Endothelial cell of umbilical vein (primary cell): Measurements from ENCODE around the gene STXBP5L.

Source experiments
- EZH2 ChIP-seq: IDR thresholded peaks from 2 replicates; pipeline ENCODE4 v1.6.1; 2012; ENCODE audit warnings: borderline replicate concordance, low read depth, mild to moderate bottlenecking, moderate library complexity, low read length, inconsistent platforms; ENCODE audit not compliant: severe bottlenecking
- JUN ChIP-seq: IDR thresholded peaks from 2 replicates; pipeline ENCODE4 v1.6.1; 2011; ENCODE audit warnings: borderline replicate concordance, low read depth; ENCODE audit not compliant: insufficient read length, insufficient read depth
- MYC ChIP-seq: IDR thresholded peaks from one replicate; pipeline ENCODE4 v1.6.1; 2011; ENCODE audit warnings: mild to moderate bottlenecking, low read depth, low read length
- TF ChIP-seq, protein P1 (sequence below), 2 donors: IDR thresholded peaks; 1 replicate in 1 of 2; 2 replicates in 1 of 2; pipeline ENCODE4 v1.5.1; 2011; ENCODE audit warnings: low read length in 2 of 2, mild to moderate bottlenecking in 2 of 2, moderate library complexity in 2 of 2, control low read depth in 1 of 2, inconsistent platforms in 1 of 2, low read depth in 1 of 2; ENCODE audit not compliant: insufficient read depth in 1 of 2; ENCODE audit errors: extremely low read depth in 1 of 2
- TF ChIP-seq, protein P2 (sequence below): IDR thresholded peaks from 2 replicates; pipeline ENCODE4 v1.6.1; 2011; ENCODE audit not compliant: insufficient read depth, insufficient read length

DNA sequence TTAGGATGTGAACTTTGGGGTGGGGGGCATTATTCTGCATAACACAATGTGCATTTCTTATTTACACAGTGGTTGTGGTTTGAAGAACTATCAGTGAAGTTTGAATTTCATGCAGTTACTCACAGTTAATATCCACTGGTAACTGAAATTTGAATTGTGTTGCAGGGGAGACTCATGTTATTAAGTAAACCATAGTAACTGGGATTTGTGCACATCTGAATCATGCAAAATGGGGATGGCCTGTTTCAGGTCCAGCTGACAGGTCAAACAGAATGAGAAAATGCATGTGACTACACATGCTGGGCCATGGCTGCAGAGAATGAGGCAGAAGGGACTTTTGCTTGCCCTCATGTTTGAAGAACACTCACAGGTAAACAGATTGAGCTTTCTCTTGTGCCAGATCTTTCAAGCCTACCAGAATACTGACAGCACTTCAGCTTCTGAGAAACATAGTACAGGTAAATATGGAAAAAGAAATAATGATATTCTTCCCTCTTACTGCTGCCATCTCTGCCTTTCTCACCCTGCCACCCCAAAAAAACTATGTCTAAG lies 522.7 kb downstream of the STXBP5L start:
- TF ChIP-seq JUN, result no peak
- no peak for TF ChIP-seq MYC
- TF ChIP-seq, protein P1, sequence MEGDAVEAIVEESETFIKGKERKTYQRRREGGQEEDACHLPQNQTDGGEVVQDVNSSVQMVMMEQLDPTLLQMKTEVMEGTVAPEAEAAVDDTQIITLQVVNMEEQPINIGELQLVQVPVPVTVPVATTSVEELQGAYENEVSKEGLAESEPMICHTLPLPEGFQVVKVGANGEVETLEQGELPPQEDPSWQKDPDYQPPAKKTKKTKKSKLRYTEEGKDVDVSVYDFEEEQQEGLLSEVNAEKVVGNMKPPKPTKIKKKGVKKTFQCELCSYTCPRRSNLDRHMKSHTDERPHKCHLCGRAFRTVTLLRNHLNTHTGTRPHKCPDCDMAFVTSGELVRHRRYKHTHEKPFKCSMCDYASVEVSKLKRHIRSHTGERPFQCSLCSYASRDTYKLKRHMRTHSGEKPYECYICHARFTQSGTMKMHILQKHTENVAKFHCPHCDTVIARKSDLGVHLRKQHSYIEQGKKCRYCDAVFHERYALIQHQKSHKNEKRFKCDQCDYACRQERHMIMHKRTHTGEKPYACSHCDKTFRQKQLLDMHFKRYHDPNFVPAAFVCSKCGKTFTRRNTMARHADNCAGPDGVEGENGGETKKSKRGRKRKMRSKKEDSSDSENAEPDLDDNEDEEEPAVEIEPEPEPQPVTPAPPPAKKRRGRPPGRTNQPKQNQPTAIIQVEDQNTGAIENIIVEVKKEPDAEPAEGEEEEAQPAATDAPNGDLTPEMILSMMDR (IDR thresholded peaks at IDR 0.05; ENCODE audit: extremely low read depth in 1 of 2, insufficient read depth in 1 of 2, low read depth in 1 of 2, low read length in 2 of 2), result no peak
- TF ChIP-seq, protein P2, sequence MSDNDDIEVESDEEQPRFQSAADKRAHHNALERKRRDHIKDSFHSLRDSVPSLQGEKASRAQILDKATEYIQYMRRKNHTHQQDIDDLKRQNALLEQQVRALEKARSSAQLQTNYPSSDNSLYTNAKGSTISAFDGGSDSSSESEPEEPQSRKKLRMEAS, result no peak
- TF ChIP-seq EZH2, result no peak
